Right lobe of liver (tissue), 6 donors: ENCODE measurements around the gene CNTN6. TPM values are rescaled to one million over a fixed set of nuclear protein-coding genes. Genes with fewer than 3 reads are reported as not detected.

Experiments used
- ATAC-seq, 4 donors: fragments of 200-7000 bp; cut with Tn5 transposase; one replicate each; pipeline ENCODE4 v1.9.1; 2020; ENCODE audit warnings: mild to moderate bottlenecking in 4 of 4, moderate library complexity in 4 of 4
- DNase-seq, 3 donors: peaks; one replicate each; pipeline ENCODE4 v3.0.0-alpha.2; 2020
- H3K27ac ChIP-seq, 3 donors: fragments of 200-600 bp; one replicate each; pipeline ENCODE4 v1.8.0; 2022
- H3K27me3 ChIP-seq, 2 donors: fragments of 200-600 bp; one replicate each; pipeline ENCODE4 v1.8.0; 2022
- H3K36me3 ChIP-seq, 4 donors: fragments of 200-600 bp; sonication (generic) in 1 of 4; one replicate each; pipeline versions ENCODE4 v1.5.1 to v1.8.0; 2017 to 2022; ENCODE audit warnings: control low read depth in 1 of 4
- H3K4me1 ChIP-seq, 4 donors: fragments of 200-600 bp; sonication (generic) in 1 of 4; one replicate each; pipeline versions ENCODE4 v1.5.1 to v1.8.0; 2017 to 2022; ENCODE audit warnings: control low read depth in 1 of 4
- H3K4me3 ChIP-seq, 3 donors: fragments of 200-600 bp; one replicate each; pipeline ENCODE4 v1.8.0; 2022
- H3K9me3 ChIP-seq, 4 donors: fragments of 200-600 bp; sonication (generic) in 1 of 4; one replicate each; pipeline versions ENCODE4 v1.5.1 to v1.8.0; 2017 to 2022; ENCODE audit warnings: control low read depth in 1 of 4
- POLR2A ChIP-seq: fragments of 450-650 bp; IDR thresholded peaks from one replicate; pipeline ENCODE4 v1.6.1; 2017; ENCODE audit warnings: antibody characterized with exemption, mild to moderate bottlenecking
- WGBS: methylation state at CpG from one replicate; pipeline ENCODE4 v1.1.6; 2018; ENCODE audit warnings: low coverage, low lambda C conversion rate; ENCODE audit not compliant: insufficient coverage; ENCODE audit errors: missing lambda C conversion rate; 5-methylcytosine and 5-hydroxymethylcytosine counted together
- intact Hi-C, 2 donors: fragments of 100-400 bp; cut with DNase I; formaldehyde crosslinking; loops; one replicate each; pipeline versions ENCODE4 v1.11.2 to v1.14.1; 2022
- total RNA-seq, 6 experiments: library from RNA; depleted of rRNA in 2 of 6; stranded (reverse); fragments of >200 nt in 2 of 6; fragmentation: NEBNext Ultra II Directional in 3 of 6; extraction: Animal tissue kit (Norgen Biotek cat#: 25700) in 3 of 6; gene quantifications; one replicate each; pipeline versions ENCODE4 v1.1.0 to v1.2.4, GENCODE V29; 2016 to 2023
- TF ChIP-seq, protein P1 (sequence below), 4 donors: fragments of 200-600 bp in 3 of 4; fragments of 450-650 bp in 1 of 4; IDR thresholded peaks; one replicate each; pipeline versions ENCODE4 v1.5.1 to v1.8.0; 2016 to 2022; ENCODE audit warnings: antibody characterized with exemption in 4 of 4, mild to moderate bottlenecking in 2 of 4
- donor health status: DM: no; HTN: yes; CAD: no.
- donor health status: DM: no; HTN: no; CAD: no.
- donor health status: DM: no; HTN: no; CAD: no.
- donor health status: DM: no; HTN: yes; CAD: no.
- donor health status: DM: no; HTN: yes; CAD: no.

CNTN6 gene
- total RNA-seq, 6 experiments from 2014 or later, result not detected

DNA sequence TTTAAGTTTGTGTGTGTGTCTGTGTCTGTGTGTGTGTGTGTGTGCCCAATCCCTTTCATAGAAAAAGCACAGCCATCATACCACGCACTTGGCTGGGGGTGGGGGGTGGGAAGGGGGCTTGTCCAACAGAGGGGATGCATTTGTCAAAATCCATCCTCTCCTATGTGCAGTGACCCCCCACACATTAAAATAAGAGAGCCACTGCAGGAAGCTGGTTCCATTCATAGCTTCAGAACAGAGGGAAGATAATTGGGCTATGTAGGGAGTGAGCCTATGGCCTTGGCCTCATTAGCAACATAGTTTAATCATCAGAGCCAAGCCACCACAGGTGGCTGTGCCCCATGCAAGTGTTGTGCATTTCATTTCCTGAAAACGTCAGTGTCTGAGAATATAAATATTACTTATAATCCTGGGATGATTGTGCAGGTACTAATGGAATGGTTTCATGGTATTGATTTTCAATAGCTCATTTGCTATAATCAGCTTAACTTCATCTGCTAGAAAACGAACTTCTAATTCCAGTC lies 330.8 kb downstream of the CNTN6 start:
- DNase-seq (no peak), ATAC-seq (no peak)
- 28% methylated on average over 3 of the region's 3 CpGs for WGBS
- intact Hi-C loops, result no loop called here
- no peaks in the 10 kb centered on the region for H3K4me1 ChIP-seq
- no peaks in the 10 kb centered on the region for H3K36me3 ChIP-seq
- H3K27ac ChIP-seq, result no peak overlapping the region
- no peak for TF ChIP-seq POLR2A
- TF ChIP-seq, protein P1, sequence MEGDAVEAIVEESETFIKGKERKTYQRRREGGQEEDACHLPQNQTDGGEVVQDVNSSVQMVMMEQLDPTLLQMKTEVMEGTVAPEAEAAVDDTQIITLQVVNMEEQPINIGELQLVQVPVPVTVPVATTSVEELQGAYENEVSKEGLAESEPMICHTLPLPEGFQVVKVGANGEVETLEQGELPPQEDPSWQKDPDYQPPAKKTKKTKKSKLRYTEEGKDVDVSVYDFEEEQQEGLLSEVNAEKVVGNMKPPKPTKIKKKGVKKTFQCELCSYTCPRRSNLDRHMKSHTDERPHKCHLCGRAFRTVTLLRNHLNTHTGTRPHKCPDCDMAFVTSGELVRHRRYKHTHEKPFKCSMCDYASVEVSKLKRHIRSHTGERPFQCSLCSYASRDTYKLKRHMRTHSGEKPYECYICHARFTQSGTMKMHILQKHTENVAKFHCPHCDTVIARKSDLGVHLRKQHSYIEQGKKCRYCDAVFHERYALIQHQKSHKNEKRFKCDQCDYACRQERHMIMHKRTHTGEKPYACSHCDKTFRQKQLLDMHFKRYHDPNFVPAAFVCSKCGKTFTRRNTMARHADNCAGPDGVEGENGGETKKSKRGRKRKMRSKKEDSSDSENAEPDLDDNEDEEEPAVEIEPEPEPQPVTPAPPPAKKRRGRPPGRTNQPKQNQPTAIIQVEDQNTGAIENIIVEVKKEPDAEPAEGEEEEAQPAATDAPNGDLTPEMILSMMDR (IDR thresholded peaks at IDR 0.05), result no peak
- H3K27me3 ChIP-seq, result no peaks in the 10 kb centered on the region
- H3K4me3 ChIP-seq, result no peak overlapping the region
- no peaks in the 10 kb centered on the region for H3K9me3 ChIP-seq

DNA sequence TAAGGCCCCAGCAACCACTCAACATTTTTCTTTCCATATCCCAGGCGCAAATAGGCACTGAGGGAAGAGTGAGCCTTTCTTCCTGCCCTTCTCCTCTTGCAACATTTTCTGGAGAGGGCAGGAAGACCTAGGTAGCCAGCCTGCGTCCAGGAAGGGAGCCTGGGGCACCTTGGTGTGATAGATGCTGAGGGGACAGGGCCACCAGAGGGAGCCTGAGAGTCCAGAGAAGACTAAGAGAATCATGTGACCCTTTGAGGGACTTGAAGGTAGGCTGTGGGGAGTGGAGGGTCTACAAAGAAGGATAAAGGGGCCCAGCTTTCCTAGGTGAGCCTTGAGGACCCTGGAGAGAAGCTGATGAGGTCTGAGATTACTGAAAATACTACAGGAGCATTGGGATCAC lies 346.6 kb downstream of the CNTN6 start:
- H3K36me3 ChIP-seq, result no peaks in the 10 kb centered on the region
- WGBS, result 0% methylated on average over 1 of the region's 2 CpGs
- ATAC-seq, result peak; percentile 43 to 62 (median 53)

DNA sequence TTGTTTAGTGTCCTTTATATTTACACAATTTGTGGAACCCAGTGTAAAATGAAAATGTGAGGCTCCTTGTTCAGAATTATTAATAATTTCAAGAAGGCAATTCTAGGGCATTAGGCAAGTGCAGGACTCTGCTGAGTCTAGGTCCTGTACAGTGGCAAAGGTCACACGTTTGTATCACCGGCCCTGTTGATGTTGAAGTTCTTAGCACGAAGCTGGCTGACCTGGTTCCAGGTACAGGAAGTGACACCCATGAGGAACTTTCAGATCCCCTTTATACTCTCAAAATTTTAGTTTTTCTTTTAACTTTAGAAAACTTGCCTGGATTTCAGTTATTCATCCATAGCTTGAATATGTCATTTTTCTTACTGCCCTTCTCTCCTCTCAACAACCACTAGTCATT lies 349.4 kb downstream of the CNTN6 start:
- Histone ChIP-seq H3K27me3 (no peaks in the 10 kb centered on the region), H3K4me1 (no peaks in the 10 kb centered on the region), H3K27ac (no peak overlapping the region), H3K36me3 (no peaks in the 10 kb centered on the region), H3K4me3 (no peak overlapping the region), H3K9me3 (no peaks in the 10 kb centered on the region)
- intact Hi-C loops, result no loop called here
- no peak for DNase-seq
- TF ChIP-seq, protein P1 (IDR thresholded peaks at IDR 0.05), result no peak
- TF ChIP-seq POLR2A, result no peak
- WGBS, result 33% methylated on average over 3 of the region's 3 CpGs
- no peak for ATAC-seq

More for the DNA sequence above, 346.6 kb downstream of the CNTN6 start:
- H3K4me3 ChIP-seq, result no peak overlapping the region
- H3K27me3 ChIP-seq, result peaks cover 0 to 5% of the 10 kb centered on the region in 2 donors
- intact Hi-C loops, result no loop called here
- no peak for DNase-seq
- H3K27ac ChIP-seq, result no peak overlapping the region
- H3K4me1 ChIP-seq, result no peaks in the 10 kb centered on the region
- no peaks in the 10 kb centered on the region for H3K9me3 ChIP-seq
- TF ChIP-seq, protein P1 (IDR thresholded peaks at IDR 0.05), result peak in 3 of 4 donors; percentile 19 to 37 (median 36)
- no peak for TF ChIP-seq POLR2A

DNA sequence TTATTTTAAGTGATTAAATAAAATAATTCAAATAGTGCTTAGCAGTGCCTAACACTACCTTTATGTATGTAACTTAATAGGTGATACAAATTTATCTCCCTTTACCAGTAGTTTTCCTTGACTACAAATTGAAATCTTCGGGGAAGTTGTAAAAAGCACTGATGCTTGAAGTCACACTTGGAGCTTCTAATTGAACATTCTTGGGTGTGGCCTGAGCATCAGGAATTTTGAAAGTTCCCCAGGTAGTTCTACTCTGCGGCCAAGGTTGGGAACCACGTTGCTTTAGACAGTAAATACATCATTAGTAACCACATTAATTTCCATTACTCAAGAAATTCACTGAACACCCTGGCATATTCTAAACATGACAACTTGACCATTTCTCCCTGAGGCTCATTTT lies 351.4 kb downstream of the CNTN6 start:
- no peaks in the 10 kb centered on the region for H3K36me3 ChIP-seq
- DNase-seq (no peak), ATAC-seq (no peak)
- 56% methylated on average over 3 of the region's 3 CpGs for WGBS
- H3K4me3 ChIP-seq, result no peak overlapping the region
- no peaks in the 10 kb centered on the region for H3K4me1 ChIP-seq
- intact Hi-C loops, result no loop called here
- no peak overlapping the region for H3K27ac ChIP-seq
- no peaks in the 10 kb centered on the region for H3K27me3 ChIP-seq
- no peaks in the 10 kb centered on the region for H3K9me3 ChIP-seq
- no peak for TF ChIP-seq POLR2A
- TF ChIP-seq, protein P1 (IDR thresholded peaks at IDR 0.05), result no peak

DNA sequence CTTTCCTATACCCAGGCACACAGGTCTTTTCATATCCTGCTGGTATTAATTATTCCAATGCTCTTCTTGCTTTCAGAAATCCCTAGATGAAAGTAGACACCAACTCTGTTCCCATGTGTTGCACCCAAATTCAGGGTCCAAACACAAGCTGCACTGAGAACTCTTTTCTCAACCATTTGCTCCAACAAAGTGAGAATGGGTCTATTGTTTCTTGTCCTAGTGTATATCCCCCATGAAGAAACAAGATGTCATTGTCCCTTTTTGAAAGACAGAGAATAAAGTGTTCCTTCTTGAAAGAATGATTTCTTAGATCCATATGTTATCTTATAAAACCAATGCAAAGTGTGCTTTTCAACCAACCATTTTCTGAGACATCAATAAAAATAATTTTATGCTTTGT lies 353.7 kb downstream of the CNTN6 start:
- Histone ChIP-seq H3K4me1 (no peaks in the 10 kb centered on the region), H3K27ac (no peak overlapping the region), H3K4me3 (no peak overlapping the region), H3K36me3 (no peaks in the 10 kb centered on the region), H3K9me3 (no peaks in the 10 kb centered on the region), H3K27me3 (no peaks in the 10 kb centered on the region)
- TF ChIP-seq, protein P1 (IDR thresholded peaks at IDR 0.05), result no peak
- no peak for TF ChIP-seq POLR2A
- DNase-seq (no peak), ATAC-seq (no peak)
- intact Hi-C loops, result no loop called here
